Stimulated activated CD4-positive, alpha-beta T cell treated with anti-CD3 and anti-CD28 coated beads, Interleukin-15, amount 100 ng/mL, for 48 hours (primary cell): ENCODE data around the gene PDE10A.

Experiments used
- DNase-seq, 2 donors: peaks; one replicate each; pipeline ENCODE4 v3.0.0-alpha.2; 2020; ENCODE audit warnings: low read depth in 2 of 2

PDE10A gene

DNA sequence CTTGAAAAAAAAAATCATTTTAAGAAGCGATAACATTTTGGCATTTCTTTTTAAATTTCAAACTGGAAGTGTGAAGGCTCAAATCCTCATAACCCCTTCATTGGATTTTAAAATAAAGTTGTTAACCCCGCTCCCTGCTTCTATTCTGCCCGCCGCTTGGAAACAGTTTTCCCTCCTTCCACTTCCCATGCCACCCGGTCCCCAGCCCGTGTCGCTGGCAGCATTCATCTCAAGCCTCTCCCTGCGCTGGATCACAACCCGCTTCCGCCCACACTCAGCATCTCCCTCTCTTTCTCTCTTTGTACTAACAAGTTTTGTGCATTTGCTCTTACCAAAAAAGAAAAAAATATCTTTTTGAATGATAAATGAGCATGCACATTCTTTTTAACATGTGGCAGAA, 15.4 kb upstream of the PDE10A start:
- DNase-seq, result no peak

- no peak for DNase-seq
Measured at GRCh38 chr6:165677091-165677490, 14.1 kb upstream of the PDE10A start.

DNA sequence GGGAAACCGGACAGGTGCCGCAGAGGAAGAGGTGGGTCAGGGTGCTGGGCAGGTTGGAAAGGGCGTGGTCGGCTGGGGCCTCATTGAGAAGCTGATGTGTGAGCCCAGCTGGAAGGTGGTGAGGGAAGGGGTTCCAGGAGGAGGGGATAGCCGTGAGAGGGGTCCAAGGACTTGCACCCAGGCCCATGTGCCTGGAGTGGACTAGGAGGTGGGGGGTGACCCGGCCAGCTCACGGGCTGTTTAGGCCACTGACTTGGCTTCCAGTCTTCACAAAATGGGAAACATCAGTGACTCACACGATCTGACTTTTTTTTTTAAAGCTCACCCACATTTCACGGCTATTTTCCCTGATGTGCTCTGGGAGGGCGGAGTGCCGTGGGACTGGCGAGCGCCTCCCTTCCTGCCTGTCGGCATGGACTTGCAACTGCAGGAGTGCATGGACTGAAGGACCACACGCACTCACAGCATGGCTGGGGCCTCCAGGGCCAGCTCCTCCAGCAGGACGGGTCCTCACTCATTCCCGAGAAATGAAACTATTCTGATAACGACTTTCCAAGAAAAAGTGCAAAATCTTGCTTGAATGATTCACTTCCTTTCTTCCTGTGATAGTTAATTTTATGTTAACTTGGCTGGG, 13.5 kb upstream of the PDE10A start:
- no peak for DNase-seq

DNA sequence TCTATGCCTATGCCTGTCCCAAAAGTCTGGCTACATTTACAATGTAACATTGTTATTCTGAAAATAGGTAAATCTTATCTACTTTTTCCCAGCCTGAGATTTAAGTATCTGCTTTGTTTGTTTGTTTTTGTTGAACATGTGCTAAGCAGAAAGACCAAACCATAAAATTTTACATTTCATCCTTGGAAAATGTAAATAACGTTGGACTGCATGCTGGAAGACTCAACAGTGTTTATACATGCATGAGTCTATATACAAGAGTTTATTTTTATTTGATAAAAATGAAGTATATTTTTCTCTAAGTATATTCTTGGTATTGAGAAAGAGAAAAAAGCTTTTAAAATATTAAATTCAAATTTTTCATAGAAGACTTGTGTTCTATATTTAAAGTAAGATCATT, 12.1 kb upstream of the PDE10A start:
- DNase-seq, result no peak

DNA sequence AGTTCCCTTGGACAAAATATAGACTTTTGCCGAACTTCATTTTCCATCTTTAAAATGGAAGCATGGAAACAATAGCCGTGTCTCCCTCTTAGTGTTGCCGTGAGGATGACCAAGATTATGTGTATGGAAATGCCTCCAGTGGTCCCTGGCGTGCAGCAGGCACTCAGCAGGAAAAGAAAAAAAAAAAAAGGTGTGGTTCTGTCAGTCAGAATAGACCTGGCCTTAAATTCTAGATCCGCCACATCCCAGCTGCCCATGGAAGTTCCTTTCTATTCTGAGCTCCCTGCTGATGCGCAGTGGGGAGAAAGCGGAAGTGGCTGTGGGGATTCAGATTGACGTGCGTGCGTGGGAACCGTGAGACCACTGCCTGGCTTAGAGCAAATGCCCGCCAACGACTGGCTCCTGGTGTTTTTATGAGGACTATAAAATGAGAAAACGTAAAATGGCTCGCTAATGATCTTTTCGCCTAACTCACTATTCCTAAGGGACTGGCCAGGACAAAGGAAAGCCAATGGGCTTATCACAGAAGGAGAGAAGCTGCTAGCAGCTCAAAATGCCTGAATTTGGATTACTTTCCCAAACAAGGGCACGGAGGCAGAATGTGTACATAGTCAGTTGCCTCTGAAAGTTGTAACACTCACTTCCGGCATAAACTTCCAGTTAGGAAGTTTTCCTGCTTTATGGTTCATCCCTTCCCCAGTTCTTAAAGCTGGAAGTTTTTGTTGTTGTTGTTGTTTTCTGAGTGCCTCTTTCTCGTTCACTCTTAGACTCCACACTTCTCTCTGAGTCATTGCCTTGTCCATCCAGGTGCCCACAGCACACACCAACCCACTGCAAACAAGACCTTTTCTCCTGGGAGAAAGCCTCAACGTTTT, 11.4 kb upstream of the PDE10A start:
- DNase-seq, result no peak

GRCh38 chr6:165671222-165671768, 8.3 kb upstream of the PDE10A start:
- DNase-seq, result no peak

GRCh38 chr6:165668951-165669350, 5.9 kb upstream of the PDE10A start:
- no peak for DNase-seq

GRCh38 chr6:165665384-165665672, 2.3 kb upstream of the PDE10A start:
- DNase-seq, result no peak

- DNase-seq, result no peak
Measured at GRCh38 chr6:165664559-165665383, 1.7 kb upstream of the PDE10A start.

GRCh38 chr6:165663736-165664558, 906 bp upstream of the PDE10A start:
- DNase-seq, result no peak

GRCh38 chr6:165663377-165663735, 315 bp upstream of the PDE10A start:
- no peak for DNase-seq

GRCh38 chr6:165662041-165662748, 846 bp downstream of the PDE10A start:
- DNase-seq, result no peak

DNA sequence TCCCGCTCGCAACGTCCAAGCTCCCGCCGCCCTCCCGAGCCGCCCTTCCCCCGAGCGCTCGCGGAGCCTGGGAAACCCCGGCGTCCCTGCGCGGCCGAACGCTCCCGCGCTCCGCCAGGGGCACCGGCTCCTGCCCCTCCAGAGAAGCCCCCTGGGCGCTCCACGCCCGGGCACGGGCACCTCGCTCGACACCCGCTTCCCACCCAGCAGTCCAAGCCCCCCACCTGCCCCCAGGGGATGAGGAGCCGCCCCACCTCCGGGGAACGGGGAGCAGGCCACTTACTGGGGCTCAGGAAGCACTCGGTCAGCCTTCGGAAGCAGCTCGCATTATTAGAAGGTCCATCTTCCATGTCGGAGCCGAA, 1.4 kb downstream of the PDE10A start:
- DNase-seq, result no peak

DNA sequence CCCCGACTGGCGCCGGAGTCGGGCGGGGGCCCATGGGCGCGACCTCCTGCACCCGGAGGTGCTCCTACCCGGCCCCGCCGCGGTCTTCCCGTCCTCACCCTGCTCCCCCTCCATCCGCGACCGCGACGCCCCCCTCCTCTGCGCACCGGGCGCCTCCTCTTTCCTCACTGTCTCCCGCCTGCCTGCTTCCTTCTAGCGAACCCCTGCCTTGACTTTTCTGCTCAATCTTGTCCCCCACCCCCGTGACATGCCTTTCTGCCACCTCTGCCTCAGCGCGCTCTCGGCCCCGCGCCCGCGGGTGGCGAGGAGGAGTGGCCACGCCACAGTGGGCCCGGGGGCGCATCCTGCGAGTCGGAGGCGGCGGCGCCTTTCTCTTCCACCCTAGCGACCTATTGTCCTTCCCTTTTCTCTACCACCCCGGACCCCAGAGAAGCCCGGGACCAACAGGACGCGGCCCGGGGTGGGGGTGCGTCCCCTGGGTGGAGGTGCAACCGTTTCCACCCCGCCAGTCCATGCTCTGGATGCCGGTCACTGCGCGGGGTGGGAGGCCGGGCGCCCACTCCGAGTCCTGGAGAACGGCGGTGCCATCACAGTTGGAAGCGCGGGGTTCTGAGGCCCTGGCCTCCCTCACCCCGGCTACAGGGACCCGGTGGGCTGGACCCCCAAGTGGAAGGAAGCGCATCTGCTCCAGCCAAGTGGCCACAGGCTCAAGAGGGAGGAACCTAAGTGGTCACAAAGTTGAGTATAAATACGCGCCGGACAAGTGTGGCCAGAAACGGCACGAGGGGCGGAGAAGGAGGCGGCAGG, 2.0 kb downstream of the PDE10A start:
- DNase-seq, result no peak

- no peak for DNase-seq
Measured at GRCh38 chr6:165659945-165660856, 2.8 kb downstream of the PDE10A start.

DNA sequence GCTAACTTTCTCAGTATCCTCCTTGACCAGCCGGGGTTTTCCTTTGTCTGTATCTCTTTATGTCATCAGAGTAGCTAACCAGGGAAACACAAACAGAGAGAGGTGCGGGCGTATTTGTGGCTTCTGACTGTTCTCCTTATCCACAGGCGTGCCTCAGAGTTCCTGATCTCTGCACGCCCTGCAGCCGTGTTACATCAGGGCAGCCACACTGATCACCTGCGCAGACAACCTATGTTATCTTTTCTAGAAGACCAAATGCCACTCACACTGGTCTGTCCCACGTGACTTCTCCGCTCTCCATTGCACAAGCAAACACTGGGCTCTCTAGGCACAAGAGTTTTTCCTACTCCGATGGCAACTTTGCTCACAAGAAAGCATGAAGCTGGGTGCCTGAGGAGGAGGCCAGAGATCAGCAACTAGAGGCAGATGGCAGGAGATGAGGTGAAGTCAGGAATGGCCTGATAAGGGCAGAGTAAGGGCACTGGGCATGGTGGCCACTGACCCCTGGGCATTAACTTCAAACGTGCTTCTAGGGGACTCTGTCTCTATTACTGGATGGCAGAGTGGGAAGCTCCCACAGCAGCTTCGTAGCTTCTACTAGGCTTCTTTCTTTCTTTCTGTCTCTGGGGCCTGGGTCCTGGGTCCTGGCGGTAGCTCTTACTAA, 4.5 kb downstream of the PDE10A start:
- no peak for DNase-seq

GRCh38 chr6:165657325-165657680, 5.7 kb downstream of the PDE10A start:
- no peak for DNase-seq

DNA sequence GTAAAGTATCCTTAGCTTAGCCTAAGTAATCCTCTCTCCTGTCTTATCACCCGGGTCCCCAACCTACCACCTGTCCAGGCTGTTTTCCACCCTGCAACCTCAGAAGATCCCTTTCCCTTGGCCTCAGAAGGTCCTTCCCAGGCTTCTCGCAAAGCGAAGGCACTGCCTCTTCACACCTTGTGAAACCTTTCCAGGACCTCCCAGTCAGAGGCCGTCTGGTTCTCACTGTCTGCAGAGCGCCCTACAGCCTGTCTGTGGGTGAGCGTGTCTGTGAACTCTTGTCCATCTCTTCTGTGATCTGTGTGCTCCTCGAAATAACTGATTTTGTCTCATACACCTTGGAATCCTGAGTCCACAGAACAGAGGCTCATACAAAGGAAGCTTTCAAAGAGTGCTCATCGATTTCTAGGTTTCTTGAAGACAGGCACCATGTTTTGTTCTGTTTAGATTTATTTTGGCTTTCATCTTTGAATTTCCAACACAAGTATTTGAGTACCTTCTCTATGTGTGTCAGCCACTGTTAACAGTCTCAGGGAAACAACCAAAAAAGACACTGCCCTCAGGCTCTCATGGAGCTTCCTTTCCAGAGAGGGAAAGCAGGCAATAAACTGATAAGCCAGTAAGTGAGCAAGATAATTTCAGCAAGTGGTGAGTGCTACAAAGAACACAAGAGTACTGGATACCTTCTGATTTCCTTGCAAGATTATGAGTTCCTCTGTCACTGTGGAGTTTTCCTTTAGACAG, 6.3 kb downstream of the PDE10A start:
- DNase-seq, result no peak
